ENCODE results near the gene FTO.

DNA sequence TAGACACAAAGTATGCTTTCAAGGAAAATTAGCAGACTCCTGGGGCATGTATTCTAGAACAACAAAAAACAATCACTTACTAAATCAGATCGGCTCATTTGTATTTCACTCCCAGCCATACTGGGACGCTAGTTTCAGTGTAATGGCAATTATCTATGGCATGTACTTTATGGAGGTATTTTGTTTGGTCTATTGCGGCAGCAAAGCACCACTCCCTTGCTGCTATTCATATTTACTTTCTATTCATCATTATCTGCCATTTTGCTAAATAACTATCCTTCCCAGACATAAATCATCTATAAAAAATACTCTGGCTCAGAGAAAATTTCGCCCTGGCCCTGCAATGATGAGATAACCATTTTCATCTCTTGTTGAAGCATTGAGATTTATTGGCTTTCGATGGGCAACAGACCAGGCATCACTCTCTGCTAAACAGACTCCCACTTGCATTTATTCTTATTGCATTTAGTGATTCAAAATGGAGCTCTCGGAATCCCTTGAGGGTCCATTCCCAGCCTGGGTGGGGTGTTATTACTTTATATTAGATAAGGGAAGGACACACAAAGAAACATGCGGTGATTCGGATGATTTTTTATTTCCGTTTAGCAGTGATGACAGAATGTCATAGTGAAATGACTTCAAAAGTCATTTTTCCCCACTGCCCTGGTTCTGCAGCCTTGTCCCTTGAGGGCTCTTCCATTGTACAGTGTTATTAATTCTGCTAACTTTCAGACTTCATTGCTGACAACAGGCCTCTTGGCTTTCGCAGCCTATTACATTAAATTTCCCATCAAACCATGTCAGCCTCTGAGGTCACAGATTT, 356.9 kb downstream of the FTO start:
- TF ChIP-seq, protein P1, sequence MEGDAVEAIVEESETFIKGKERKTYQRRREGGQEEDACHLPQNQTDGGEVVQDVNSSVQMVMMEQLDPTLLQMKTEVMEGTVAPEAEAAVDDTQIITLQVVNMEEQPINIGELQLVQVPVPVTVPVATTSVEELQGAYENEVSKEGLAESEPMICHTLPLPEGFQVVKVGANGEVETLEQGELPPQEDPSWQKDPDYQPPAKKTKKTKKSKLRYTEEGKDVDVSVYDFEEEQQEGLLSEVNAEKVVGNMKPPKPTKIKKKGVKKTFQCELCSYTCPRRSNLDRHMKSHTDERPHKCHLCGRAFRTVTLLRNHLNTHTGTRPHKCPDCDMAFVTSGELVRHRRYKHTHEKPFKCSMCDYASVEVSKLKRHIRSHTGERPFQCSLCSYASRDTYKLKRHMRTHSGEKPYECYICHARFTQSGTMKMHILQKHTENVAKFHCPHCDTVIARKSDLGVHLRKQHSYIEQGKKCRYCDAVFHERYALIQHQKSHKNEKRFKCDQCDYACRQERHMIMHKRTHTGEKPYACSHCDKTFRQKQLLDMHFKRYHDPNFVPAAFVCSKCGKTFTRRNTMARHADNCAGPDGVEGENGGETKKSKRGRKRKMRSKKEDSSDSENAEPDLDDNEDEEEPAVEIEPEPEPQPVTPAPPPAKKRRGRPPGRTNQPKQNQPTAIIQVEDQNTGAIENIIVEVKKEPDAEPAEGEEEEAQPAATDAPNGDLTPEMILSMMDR (IDR thresholded peaks at IDR 0.05; ENCODE audit: insufficient read depth, low read length, poor library complexity, severe bottlenecking): no peak
- TF ChIP-seq EZH2phosphoT487 (conservative IDR thresholded peaks at IDR 0.05; ENCODE audit: low read length): no peak
